H1 (cell line): Measurements from ENCODE around the gene HIVEP3. TPM values are rescaled to one million over a fixed set of nuclear protein-coding genes. Genes with fewer than 3 reads are reported as not detected.

ENCODE experiments used
- CTCF ChIA-PET: fragments of 300-600 bp; sonication (Branson Sonifier 250); formaldehyde crosslinking; loops from one replicate; lab custom pipeline; 2021; ENCODE audit not compliant: partially characterized antibody; lab: Charles Lee
- POLR2A ChIA-PET: fragments of 300-600 bp; sonication (Branson Sonifier 250); formaldehyde crosslinking; loops from one replicate; lab custom pipeline; 2021; ENCODE audit warnings: inconsistent platforms; ENCODE audit not compliant: partially characterized antibody; lab: Charles Lee
- DNase-seq, 2 experiments: peaks; one replicate each; pipeline versions ENCODE4 v3.0.0 to v3.0.0-alpha.2; 2010 to 2022; ENCODE audit warnings: low spot score in 2 of 2, low read depth in 1 of 2, mixed read lengths in 1 of 2
- FAIRE-seq: peaks from 2 replicates; lab custom pipeline; 2011; peaks lifted over from hg19 to GRCh38; lab: Jason Lieb, UNC
- H2AFZ ChIP-seq: 2 replicates; pipeline ENCODE4 v1.8.1; 2012; ENCODE audit warnings: low read length, inconsistent platforms
- H2AK5ac ChIP-seq: 2 replicates; pipeline ENCODE4 v1.6.1; 2013; ENCODE audit warnings: low read depth, low read length
- H2BK120ac ChIP-seq: replicated peaks from 2 replicates; pipeline ENCODE3; 2013; ENCODE audit warnings: low read depth, low read length, inconsistent platforms
- H2BK12ac ChIP-seq: 2 replicates; pipeline ENCODE4 v1.6.1; 2013; ENCODE audit warnings: low read depth, low read length
- H2BK15ac ChIP-seq: 2 replicates; pipeline ENCODE4 v1.6.1; 2013; ENCODE audit warnings: low read length
- H2BK20ac ChIP-seq: 2 replicates; pipeline ENCODE4 v1.6.1; 2013; ENCODE audit warnings: low read length
- H2BK5ac ChIP-seq: 2 replicates; pipeline ENCODE4 v1.6.1; 2013; ENCODE audit warnings: low read depth, low read length
- H3K14ac ChIP-seq: 2 replicates; pipeline ENCODE4 v1.6.1; 2013; ENCODE audit warnings: inconsistent platforms; ENCODE audit not compliant: insufficient read length
- H3K18ac ChIP-seq: 2 replicates; pipeline ENCODE4 v1.6.1; 2013; ENCODE audit warnings: low read length; ENCODE audit errors: extremely low read depth
- H3K23ac ChIP-seq: 2 replicates; pipeline ENCODE4 v1.6.1; 2013; ENCODE audit warnings: inconsistent platforms; ENCODE audit not compliant: insufficient read length
- H3K23me2 ChIP-seq: 2 replicates; pipeline ENCODE4 v1.6.1; 2013; ENCODE audit warnings: low read depth, low read length
- H3K27ac ChIP-seq: 2 replicates; pipeline ENCODE4 v1.6.1; 2011; ENCODE audit warnings: low read depth, low read length, inconsistent platforms
- H3K27me3 ChIP-seq, 4 experiments: replicated peaks in 1 of 4; 1 replicate in 1 of 4; 2 replicates in 3 of 4; pipeline versions ENCODE4 v1.6.1 to v1.8.1; 2011 to 2013; ENCODE audit warnings: low read length in 3 of 4, mild to moderate bottlenecking in 3 of 4, inconsistent platforms in 2 of 4, mixed read lengths in 2 of 4, moderate library complexity in 1 of 4; ENCODE audit not compliant: control insufficient read depth in 3 of 4, insufficient read depth in 3 of 4; ENCODE audit errors: extremely low read depth in 1 of 4
- H3K36me3 ChIP-seq, 4 experiments: 2 replicates each; pipeline versions ENCODE4 v1.6.1 to v1.8.1; 2011 to 2013; ENCODE audit warnings: mild to moderate bottlenecking in 4 of 4, low read length in 3 of 4, moderate library complexity in 2 of 4, control low read depth in 1 of 4, inconsistent platforms in 1 of 4; ENCODE audit not compliant: insufficient read depth in 4 of 4, control insufficient read depth in 2 of 4
- H3K4ac ChIP-seq: replicated peaks from 2 replicates; pipeline ENCODE3; 2013; ENCODE audit warnings: low read length, low read depth, mixed read lengths, inconsistent platforms; ENCODE audit not compliant: insufficient read length
- H3K4me1 ChIP-seq, 4 experiments: replicated peaks in 1 of 4; 1 replicate in 1 of 4; 2 replicates in 3 of 4; pipeline versions ENCODE4 v1.6.1 to v1.8.1; 2011 to 2013; ENCODE audit warnings: low read length in 3 of 4, inconsistent platforms in 2 of 4, mixed read lengths in 1 of 4; ENCODE audit not compliant: insufficient read depth in 4 of 4, control insufficient read depth in 3 of 4
- H3K4me2 ChIP-seq, 2 experiments: 2 replicates each; pipeline versions ENCODE4 v1.6.1 to v1.8.1; 2011 to 2013; ENCODE audit warnings: low read depth in 2 of 2, low read length in 2 of 2, control low read depth in 1 of 2, inconsistent platforms in 1 of 2, mild to moderate bottlenecking in 1 of 2; ENCODE audit not compliant: insufficient read depth in 1 of 2
- H3K4me3 ChIP-seq, 4 experiments: fragments of 200-600, 300-600 bp in 1 of 4; sonication (generic), shearing (Covaris generic), sonication (Bioruptor Twin) in 1 of 4; 2 replicates each; pipeline versions ENCODE4 v1.5.1 to v1.8.1; 2011 to 2016; ENCODE audit warnings: low read length in 4 of 4, low read depth in 3 of 4, control low read depth in 2 of 4, inconsistent platforms in 2 of 4, mild to moderate bottlenecking in 2 of 4, mixed read lengths in 1 of 4, moderate library complexity in 1 of 4; ENCODE audit not compliant: insufficient read depth in 2 of 4; ENCODE audit errors: extremely low read depth in 1 of 4
- H3K56ac ChIP-seq: replicated peaks from 2 replicates; pipeline ENCODE3; 2013; ENCODE audit warnings: low read depth, mild to moderate bottlenecking, mixed read lengths, low read length, inconsistent platforms; ENCODE audit not compliant: insufficient read length
- H3K79me1 ChIP-seq: 2 replicates; pipeline ENCODE4 v1.6.1; 2013; ENCODE audit warnings: low read depth, low read length, control low read depth
- H3K79me2 ChIP-seq, 2 experiments: 2 replicates each; pipeline versions ENCODE4 v1.6.1 to v1.8.1; 2012 to 2013; ENCODE audit warnings: low read length in 2 of 2, mild to moderate bottlenecking in 2 of 2, inconsistent platforms in 1 of 2; ENCODE audit not compliant: insufficient read depth in 2 of 2, control insufficient read depth in 1 of 2
- H3K9ac ChIP-seq, 4 experiments: replicated peaks in 1 of 4; 1 replicate in 1 of 4; 2 replicates in 3 of 4; pipeline versions ENCODE4 v1.6.1 to v1.8.1; 2011 to 2013; ENCODE audit warnings: low read depth in 3 of 4, low read length in 3 of 4, control low read depth in 2 of 4, mild to moderate bottlenecking in 2 of 4, moderate library complexity in 2 of 4, inconsistent platforms in 1 of 4; ENCODE audit errors: extremely low read depth in 1 of 4
- H3K9me3 ChIP-seq, 2 experiments: 2 replicates each; pipeline versions ENCODE4 v1.6.1 to v1.8.1; 2012 to 2013; ENCODE audit warnings: mild to moderate bottlenecking in 2 of 2, moderate library complexity in 2 of 2, control low read depth in 1 of 2, inconsistent platforms in 1 of 2, low read depth in 1 of 2, low read length in 1 of 2, mixed read lengths in 1 of 2; ENCODE audit not compliant: insufficient read depth in 2 of 2
- H4K20me1 ChIP-seq, 2 experiments: replicated peaks in 1 of 2; 2 replicates each; pipeline versions ENCODE3 to v1.8.1; 2011 to 2013; ENCODE audit warnings: inconsistent platforms in 2 of 2, low read length in 2 of 2, mild to moderate bottlenecking in 1 of 2; ENCODE audit not compliant: insufficient read depth in 2 of 2, control insufficient read depth in 1 of 2
- H4K5ac ChIP-seq: 2 replicates; pipeline ENCODE4 v1.6.1; 2013; ENCODE audit warnings: low read length, low read depth, mixed read lengths, inconsistent platforms; ENCODE audit not compliant: insufficient read length
- H4K8ac ChIP-seq: 2 replicates; pipeline ENCODE4 v1.8.0; 2013; ENCODE audit warnings: mild to moderate bottlenecking, moderate library complexity, low read length, inconsistent platforms; ENCODE audit not compliant: insufficient read depth; ENCODE audit errors: extremely low read depth
- H4K91ac ChIP-seq: replicated peaks from 2 replicates; pipeline ENCODE3; 2013; ENCODE audit warnings: low read length, mixed read lengths, inconsistent platforms; ENCODE audit not compliant: insufficient read length
- CEBPB ChIP-seq: IDR thresholded peaks from 2 replicates; pipeline ENCODE4 v1.6.1; 2012; ENCODE audit warnings: low read depth, low read length
- HDAC2 ChIP-seq, 2 experiments: fragments of 300-600 bp in 1 of 2; sonication (generic) in 1 of 2; IDR thresholded peaks; 2 replicates each; pipeline ENCODE4 v1.6.1; 2011 to 2012; ENCODE audit warnings: low read depth in 2 of 2, low read length in 2 of 2, mild to moderate bottlenecking in 2 of 2, moderate library complexity in 2 of 2, borderline replicate concordance in 1 of 2, inconsistent platforms in 1 of 2
- HDAC6 ChIP-seq: IDR thresholded peaks from one replicate; pipeline ENCODE4 v1.7.1; 2012; ENCODE audit warnings: low read depth, mild to moderate bottlenecking, inconsistent platforms, low read length, moderate library complexity
- TAF7 ChIP-seq: optimal IDR thresholded peaks from 2 replicates; pipeline ENCODE3; 2011; ENCODE audit warnings: low read depth, mild to moderate bottlenecking, inconsistent platforms, low read length, moderate library complexity, borderline replicate concordance
- WGBS, 2 experiments: shearing (Covaris generic) in 1 of 2; methylation state at CpG; one replicate each; pipeline versions ENCODE4 v1.1.6 to v1.1.7; 2013 to 2015; ENCODE audit warnings: low lambda C conversion rate in 2 of 2, mixed read lengths in 2 of 2, inconsistent platforms in 1 of 2, low coverage in 1 of 2, missing lambda C conversion rate in 1 of 2; ENCODE audit not compliant: insufficient replicate concordance in 2 of 2, insufficient coverage in 1 of 2, insufficient read length in 1 of 2; ENCODE audit errors: extremely low coverage in 1 of 2, missing lambda C conversion rate in 1 of 2; 5-methylcytosine and 5-hydroxymethylcytosine counted together
- polyA plus RNA-seq, 7 experiments: library from polyadenylated mRNA; depleted of rRNA in 3 of 7; stranded (reverse) in 5 of 7; unstranded in 2 of 7; fragments of >200 nt in 5 of 7; fragments of 200-250 nt in 2 of 7; gene quantifications; 1 replicate in 5 of 7; 2 replicates in 1 of 7; 4 replicates in 1 of 7; pipeline versions ENCODE4 v1.2.1 to v1.2.3, GENCODE V29; 2011 to 2013; ENCODE audit warnings: missing spikeins in 2 of 7, mixed read lengths in 2 of 7
- total RNA-seq: library from RNA; stranded (reverse); fragmentation: NEBNext Ultra II Directional; extraction: Animal tissue kit (Norgen Biotek cat#: 25700); gene quantifications from 2 replicates; pipeline ENCODE4 v1.2.1, GENCODE V29; 2021

Gene HIVEP3
- total and polyA plus RNA-seq, 2 of the 8 experiments (the other 6 are each of a cell fraction or from before 2014, with no cell fraction given), result 0.24 to 0.69 TPM

- H3K23me2 ChIP-seq, result no peaks in the 10 kb centered on the region
- H4K91ac ChIP-seq, result no peak overlapping the region
- H2AFZ ChIP-seq, result no peak overlapping the region
- no peaks in the 10 kb centered on the region for H3K36me3 ChIP-seq
- no peaks in the 10 kb centered on the region for H4K20me1 ChIP-seq
- H3K4me3 ChIP-seq, result no peak overlapping the region
- DNase-seq, result no peak
- no peak overlapping the region for H4K8ac ChIP-seq
- no peak for TF ChIP-seq TAF7
- no peak for TF ChIP-seq CEBPB
- TF ChIP-seq HDAC2 (IDR thresholded peaks at IDR 0.05; ENCODE audit: borderline replicate concordance in 1 of 2, low read depth in 2 of 2, low read length in 2 of 2), result no peak
- TF ChIP-seq HDAC6, result no peak
- TF ChIP-seq, all 59 proteins: peak for 0
- no peak overlapping the region for H2BK20ac ChIP-seq
- H3K27ac ChIP-seq, result no peak overlapping the region
- CTCF ChIA-PET, result interaction anchor here (0.7 to 1.6 kb wide), 7 partner anchors 10 to 72 kb away, joined by 3 to 10 read pairs (median 4); no protein-coding TSS in a partner anchor
- no peak overlapping the region for H2BK120ac ChIP-seq
- no peak overlapping the region for H2BK15ac ChIP-seq
- H3K18ac ChIP-seq, result no peak overlapping the region
- H2BK12ac ChIP-seq, result no peak overlapping the region
- no peak overlapping the region for H3K4me2 ChIP-seq
- H3K4ac ChIP-seq, result no peak overlapping the region
- no peaks in the 10 kb centered on the region; a peak in 1 of 7 replicates for H3K27me3 ChIP-seq
- H3K79me2 ChIP-seq, result no peaks in the 10 kb centered on the region
- H3K56ac ChIP-seq, result no peak overlapping the region
- H3K9me3 ChIP-seq, result no peaks in the 10 kb centered on the region
- POLR2A ChIA-PET, result no interaction called here
- H3K14ac ChIP-seq, result no peak overlapping the region
- no peak for FAIRE-seq
- no peak overlapping the region for H2BK5ac ChIP-seq
- H3K4me1 ChIP-seq, result no peaks in the 10 kb centered on the region
- H3K23ac ChIP-seq, result no peak overlapping the region
- no peak overlapping the region for H3K9ac ChIP-seq
- WGBS, 2 experiments, result 92% methylated on average over 5 of the region's 5 CpGs; no CpG with 5 or more reads in 1 of the 2 experiments
- H4K5ac ChIP-seq, result no peak overlapping the region
- H2AK5ac ChIP-seq, result no peak overlapping the region
- H3K79me1 ChIP-seq, result no peaks in the 10 kb centered on the region
These were observed 329.3 kb downstream of the HIVEP3 start for GRCh38 chr1:41589395-41589794.
